ENCODE data around the gene NSD1.

NSD1 gene

GRCh38 chr5:177097016-177097985, 36.3 kb upstream of the NSD1 start:
- no peak for DNase-seq

- DNase-seq: no peak
Observed at GRCh38 chr5:177098120-177098469, 35.5 kb upstream of the NSD1 start.

- DNase-seq: no peak
Observed at GRCh38 chr5:177098470-177099141, 35.0 kb upstream of the NSD1 start.

GRCh38 chr5:177099422-177100093, 34.0 kb upstream of the NSD1 start:
- DNase-seq: no peak

GRCh38 chr5:177100714-177101121, 32.9 kb upstream of the NSD1 start:
- no peak for DNase-seq

- no peak for DNase-seq
Observed at GRCh38 chr5:177103523-177104253, 29.9 kb upstream of the NSD1 start.

GRCh38 chr5:177105691-177106476, 27.7 kb upstream of the NSD1 start:
- no peak for DNase-seq

GRCh38 chr5:177107159-177107558, 26.4 kb upstream of the NSD1 start:
- DNase-seq: no peak

- no peak for DNase-seq
Observed at GRCh38 chr5:177109810-177110209, 23.8 kb upstream of the NSD1 start.

GRCh38 chr5:177111720-177112394, 21.7 kb upstream of the NSD1 start:
- peak; percentile 72 for DNase-seq

- DNase-seq: no peak
Observed at GRCh38 chr5:177112589-177113220, 20.9 kb upstream of the NSD1 start.

GRCh38 chr5:177113566-177114424, 19.8 kb upstream of the NSD1 start:
- peak; percentile 88 for DNase-seq

- peak; percentile 92 for DNase-seq
Observed at GRCh38 chr5:177116631-177117373, 16.8 kb upstream of the NSD1 start.

GRCh38 chr5:177117441-177118045, 16.0 kb upstream of the NSD1 start:
- DNase-seq: no peak

GRCh38 chr5:177122566-177122965, 11.0 kb upstream of the NSD1 start:
- no peak for DNase-seq

GRCh38 chr5:177123789-177124485, 9.6 kb upstream of the NSD1 start:
- DNase-seq: no peak

- no peak for DNase-seq
Observed at GRCh38 chr5:177124486-177124991, 9.0 kb upstream of the NSD1 start.

GRCh38 chr5:177126771-177127170, 6.8 kb upstream of the NSD1 start:
- no peak for DNase-seq

Data from hematopoietic multipotent progenitor cell treated with erythropoietin and hydrocortisone succinate and interleukin-3 and kit ligand, for 4 days (in vitro differentiated cells).